ENCODE results near the gene GLI1.
"Not testable (repeated sequence)": the region's sequence is repeated elsewhere in the genome, so short reads cannot be mapped to it uniquely, and the experiment has no call there.

The GLI1 gene

GRCh38 chr12:57459750-57460467, at the start of gene GLI1:
TSS of gene GLI1 (plus strand) at chr12:57459785. CDS start at chr12:57463692, 3,907 bp downstream.
- no peak for DNase-seq

GRCh38 chr12:57410534-57410933, 49.1 kb upstream of the GLI1 start:
- DNase-seq: no peak

DNA sequence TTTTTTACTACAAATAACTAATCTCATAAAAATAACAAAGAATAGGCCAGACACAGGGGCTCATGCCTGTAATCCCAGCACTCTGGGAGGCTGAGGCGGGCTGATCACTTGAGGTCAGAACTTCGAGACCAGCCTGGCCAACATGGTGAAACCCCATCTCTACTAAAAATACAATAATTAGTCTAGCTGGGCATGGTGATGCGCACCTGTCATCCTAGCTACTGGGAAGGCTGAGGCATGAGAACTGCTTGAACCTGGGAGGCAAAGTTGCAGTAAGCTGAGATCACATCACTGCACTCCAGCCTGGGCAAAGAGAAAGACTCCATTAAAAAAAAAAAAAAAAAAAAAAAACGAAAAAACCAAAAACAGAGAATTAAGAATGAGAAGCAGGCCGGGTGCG, 45.4 kb upstream of the GLI1 start:
- not testable (repeated sequence) for DNase-seq

DNA sequence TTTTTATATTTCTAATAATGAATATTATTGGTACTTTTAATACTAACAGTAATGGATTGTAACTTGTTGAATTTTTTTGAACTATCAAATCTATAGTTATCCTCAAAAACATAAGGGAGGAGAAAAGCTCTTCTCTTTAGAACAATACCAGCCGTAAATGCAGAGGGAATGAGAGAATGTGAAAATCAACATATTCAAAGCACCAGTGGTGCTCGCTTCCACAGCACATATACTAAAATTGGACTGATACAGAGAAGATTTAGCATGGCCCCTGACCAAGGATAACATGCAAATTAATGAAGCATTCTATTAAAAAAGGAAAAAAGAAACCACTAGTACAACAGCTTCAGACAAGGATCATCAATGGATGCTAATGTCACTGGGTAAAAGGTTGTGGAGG, 44.5 kb upstream of the GLI1 start:
- no peak for DNase-seq

GRCh38 chr12:57416039-57416996, 43.3 kb upstream of the GLI1 start:
- DNase-seq: no peak

- DNase-seq: no peak
These were observed 41.3 kb upstream of the GLI1 start for GRCh38 chr12:57418255-57418654.

DNA sequence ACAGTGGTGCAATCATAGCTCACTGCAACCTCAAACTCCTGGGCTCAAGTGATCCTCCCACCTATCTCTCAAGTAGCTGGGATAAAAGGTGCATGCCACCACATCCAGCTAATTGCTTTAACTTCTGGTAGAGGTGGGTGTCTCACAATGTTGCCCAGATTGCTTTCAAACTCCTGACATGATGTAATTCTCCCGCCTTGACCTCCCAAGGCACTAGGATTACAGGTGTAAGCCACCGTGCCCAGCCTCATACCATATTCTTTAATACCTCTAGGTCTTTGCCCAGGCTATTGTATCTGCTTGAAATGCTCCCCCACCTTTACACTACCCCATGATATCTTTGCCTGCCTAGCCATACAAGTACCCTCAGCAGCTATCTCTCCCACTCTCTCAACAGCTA, 40.1 kb upstream of the GLI1 start:
- DNase-seq: no peak

GRCh38 chr12:57420482-57420881, 39.1 kb upstream of the GLI1 start:
- no peak for DNase-seq

- DNase-seq: not testable (repeated sequence)
These were observed 32.6 kb upstream of the GLI1 start for GRCh38 chr12:57426948-57427347.

GRCh38 chr12:57428965-57429364, 30.6 kb upstream of the GLI1 start:
- no peak for DNase-seq

DNA sequence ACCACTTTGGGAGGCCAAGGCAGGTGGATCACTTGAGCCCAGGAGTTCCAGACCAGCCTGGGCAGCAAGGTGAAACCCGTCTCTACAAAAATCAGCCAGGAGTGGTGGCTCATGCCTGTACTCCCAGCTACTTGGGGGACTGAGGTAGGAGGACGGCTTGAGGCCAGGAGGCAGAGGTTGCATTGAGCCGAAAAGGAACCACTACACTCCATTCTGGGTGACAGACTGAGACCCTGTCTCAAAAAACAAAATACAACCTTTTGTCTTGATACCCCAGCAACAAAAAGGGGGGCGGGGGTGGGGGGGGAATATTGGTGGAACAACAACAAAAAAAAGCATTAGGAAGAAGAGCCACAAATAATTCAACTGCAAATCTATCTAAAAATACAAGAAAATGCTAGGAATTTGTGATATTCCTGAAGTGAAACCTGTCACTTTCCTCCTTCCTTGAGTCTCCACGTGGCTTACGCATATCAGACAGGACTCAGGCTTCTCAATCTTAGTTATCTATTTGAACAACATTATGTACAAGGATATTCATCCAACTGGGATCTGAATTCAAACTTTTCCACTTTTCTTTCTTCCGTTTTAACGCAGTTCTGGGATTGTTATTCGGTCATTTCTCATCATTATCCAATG, 30.0 kb upstream of the GLI1 start:
- no peak for DNase-seq

GRCh38 chr12:57430112-57430930, 29.3 kb upstream of the GLI1 start:
- DNase-seq: peak in 2 of 4 experiments; percentile 15 to 47

DNA sequence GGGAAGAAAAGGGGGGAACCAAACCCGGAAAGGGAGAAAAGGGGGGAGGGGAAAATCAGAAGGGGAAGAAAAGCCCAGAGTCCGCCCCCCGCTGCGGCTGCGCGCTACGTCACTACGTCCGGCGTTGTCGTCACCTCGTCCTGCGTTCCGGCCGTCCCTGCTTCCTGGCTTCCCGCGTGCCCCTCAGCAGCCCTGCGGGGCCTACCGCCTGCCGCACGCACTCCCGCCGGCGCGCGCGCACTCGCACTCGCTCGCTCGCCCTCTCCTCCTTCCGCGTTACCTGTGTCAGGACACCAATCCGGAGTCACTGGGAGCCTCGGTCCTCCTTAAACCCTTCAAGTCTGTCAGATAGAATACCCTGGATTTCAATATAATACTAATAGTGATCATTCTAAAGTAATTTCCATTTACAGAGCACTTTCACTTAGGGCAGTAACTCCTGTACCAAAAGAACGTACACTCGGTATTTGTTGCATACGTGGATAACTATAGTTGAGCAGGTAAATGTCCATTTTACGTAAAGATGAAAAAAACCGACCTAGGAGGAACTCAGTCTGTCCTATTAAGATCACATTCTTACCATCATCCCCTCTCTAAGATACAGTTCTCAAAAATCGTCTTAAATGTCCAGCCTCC, 28.5 kb upstream of the GLI1 start, which contains the start of gene R3HDM2:
Gene R3HDM2 (minus strand): TSS at position 113 of the 636 bp plus-strand sequence. CDS start 120,615 bp downstream, outside the sequence.
- peak; percentile 85 to 91 (median 88) for DNase-seq

DNA sequence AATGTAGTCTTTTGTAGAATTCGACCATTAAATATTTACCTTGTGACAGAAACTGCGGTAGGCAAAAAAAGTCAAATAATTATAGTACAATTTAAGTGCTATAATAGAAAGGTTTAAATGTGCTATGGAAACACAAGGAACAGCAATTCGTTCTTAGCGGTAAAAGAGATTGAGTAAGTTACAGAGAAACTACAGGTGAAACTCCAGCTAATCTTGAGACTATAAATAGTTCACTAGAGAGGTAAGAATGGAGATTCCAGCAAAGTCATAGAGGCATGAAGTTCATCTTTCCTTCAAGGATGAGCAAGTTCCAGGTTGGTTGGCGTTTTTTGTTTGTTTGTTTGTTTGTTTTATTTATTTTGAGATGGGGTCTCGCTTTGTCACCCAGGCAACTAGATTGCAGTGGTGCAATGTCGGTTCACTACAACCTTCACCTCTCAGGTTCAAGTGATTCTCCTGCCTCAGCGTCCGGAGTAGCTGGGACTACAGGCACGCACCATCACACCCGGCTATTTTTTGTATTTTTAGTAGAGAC, 27.9 kb upstream of the GLI1 start:
- no peak for DNase-seq

- DNase-seq: no peak
These were observed 26.2 kb upstream of the GLI1 start for GRCh38 chr12:57433370-57433769.

- DNase-seq: no peak
These were observed 24.9 kb upstream of the GLI1 start, which contains the start of gene INHBC for GRCh38 chr12:57434517-57435223. TSS of gene INHBC (plus strand) at chr12:57434784. CDS start at chr12:57434887, 103 bp downstream.

- DNase-seq: no peak
These were observed 24.3 kb upstream of the GLI1 start for GRCh38 chr12:57435293-57435692.

DNA sequence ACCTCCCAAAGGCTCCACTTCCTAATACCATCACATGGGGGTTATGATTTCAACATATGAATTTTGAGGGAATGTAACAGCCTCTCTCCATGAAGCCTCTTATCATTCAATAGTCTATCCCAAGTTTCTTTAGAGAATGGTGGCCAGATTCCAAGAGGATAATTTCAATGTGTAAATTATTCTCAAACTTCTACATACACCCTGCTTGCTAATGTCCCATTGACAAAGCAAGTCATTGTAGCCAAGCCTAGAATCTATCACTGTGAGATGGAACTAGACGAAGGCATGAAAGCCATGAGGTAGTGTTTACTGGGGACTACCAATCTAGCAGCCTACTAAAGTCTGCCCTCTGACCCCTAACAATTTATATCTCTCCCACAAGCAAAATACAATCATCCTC, 21.2 kb upstream of the GLI1 start:
- no peak for DNase-seq

GRCh38 chr12:57439762-57440266, 19.8 kb upstream of the GLI1 start:
- DNase-seq: no peak

DNA sequence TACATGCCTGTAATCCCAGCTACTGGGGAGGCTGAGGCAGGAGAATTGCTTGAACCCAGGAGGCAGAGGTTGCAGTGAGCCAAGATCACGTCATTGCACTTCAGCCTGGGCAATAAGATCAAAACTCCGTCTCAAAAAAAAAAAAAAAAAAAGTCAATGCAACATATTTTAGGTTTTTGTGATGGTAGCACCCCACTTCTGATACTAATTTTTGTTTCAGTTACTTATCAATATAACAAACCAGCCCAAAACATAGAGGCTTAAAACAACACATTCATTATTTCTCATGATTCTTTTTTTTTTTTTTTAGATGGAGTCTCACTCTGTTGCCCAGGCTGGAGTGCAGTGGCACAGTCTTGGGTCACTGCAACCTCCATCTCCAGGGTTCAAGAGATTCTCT, 18.2 kb upstream of the GLI1 start:
- DNase-seq: not testable (repeated sequence)

All from activated naive CD4-positive, alpha-beta T cell (primary cell).